Hypothalamus (tissue), 51 donors: ENCODE results near the gene CD151.

Experiments
- DNase-seq, 51 donors: peaks; one replicate each; lab custom pipeline; 2025; lab: John Stamatoyannopoulos, UW

CD151 gene

DNA sequence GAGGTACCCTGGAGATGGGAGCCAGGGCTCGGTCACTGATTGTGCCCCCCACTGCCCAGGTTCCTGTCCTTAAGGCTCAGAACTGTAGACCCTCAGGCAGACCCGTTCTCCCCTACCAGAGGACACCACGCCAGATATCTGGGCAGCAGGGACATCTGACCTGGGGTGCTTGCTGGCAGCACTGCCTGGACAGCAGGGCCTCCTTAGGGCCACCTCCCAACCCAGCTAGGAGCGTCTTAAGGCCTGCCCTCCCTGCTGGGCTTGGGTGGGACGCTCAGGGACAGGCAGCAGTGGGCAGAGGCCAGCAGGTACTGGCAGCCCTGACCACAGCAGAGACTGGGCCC, 6.5 kb downstream of the CD151 start:
- no peak for DNase-seq

DNA sequence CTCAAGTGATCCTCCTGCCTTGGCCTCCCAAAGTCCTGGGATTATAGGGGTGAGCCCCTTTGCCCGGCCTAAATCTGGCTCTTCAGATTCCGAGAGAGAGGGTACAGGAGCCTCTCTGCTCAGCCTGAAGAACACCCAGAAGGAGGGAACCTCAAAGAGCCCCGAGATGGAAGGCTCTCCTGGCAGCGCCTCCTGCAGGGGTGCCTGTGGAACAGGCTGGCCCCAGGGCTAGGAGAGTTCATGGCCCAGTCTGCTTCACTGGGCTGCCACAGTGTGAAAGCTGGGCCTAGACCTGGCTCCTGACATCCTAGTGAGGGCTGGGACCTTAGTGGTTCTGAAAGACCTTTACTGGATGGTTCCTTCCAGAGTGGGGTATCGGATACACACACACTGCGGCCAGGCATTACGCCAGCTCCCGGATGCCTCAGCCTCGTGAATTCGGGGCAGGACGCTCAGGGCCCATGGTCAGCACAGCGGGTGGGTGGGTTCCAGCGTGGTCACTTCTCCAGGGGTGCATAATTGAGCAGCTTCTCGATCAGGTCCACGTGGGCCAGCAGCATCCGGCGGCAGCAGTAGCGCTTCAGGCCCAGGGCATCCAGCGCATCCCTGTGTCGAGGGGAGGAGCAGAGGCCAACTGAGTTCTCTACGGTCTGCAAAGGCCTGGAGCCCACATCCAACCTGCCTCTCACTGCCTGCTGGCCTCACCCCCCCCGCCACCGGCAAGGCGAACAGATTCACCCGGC, 7.3 kb downstream of the CD151 start:
- DNase-seq: no peak

DNA sequence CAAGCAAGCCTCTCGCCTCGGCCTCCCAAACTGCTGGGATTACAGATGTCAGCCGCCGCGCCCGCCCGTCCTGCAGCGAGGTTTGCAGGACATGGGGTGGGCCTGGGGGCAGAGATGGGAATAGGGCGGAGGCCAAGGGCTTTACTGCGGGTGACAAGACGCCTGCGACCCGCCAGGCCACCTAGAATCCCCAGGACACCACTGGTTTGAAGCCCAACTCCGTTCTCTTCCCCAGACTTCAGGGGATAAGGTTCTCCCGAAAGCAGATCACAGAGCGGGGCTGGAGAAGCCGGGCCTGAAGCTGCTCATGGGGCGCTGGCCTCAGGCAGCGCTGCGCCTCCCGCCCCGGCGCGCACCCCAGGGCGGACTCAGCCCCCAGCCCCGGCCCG, 9.2 kb downstream of the CD151 start:
- no peak for DNase-seq

DNA sequence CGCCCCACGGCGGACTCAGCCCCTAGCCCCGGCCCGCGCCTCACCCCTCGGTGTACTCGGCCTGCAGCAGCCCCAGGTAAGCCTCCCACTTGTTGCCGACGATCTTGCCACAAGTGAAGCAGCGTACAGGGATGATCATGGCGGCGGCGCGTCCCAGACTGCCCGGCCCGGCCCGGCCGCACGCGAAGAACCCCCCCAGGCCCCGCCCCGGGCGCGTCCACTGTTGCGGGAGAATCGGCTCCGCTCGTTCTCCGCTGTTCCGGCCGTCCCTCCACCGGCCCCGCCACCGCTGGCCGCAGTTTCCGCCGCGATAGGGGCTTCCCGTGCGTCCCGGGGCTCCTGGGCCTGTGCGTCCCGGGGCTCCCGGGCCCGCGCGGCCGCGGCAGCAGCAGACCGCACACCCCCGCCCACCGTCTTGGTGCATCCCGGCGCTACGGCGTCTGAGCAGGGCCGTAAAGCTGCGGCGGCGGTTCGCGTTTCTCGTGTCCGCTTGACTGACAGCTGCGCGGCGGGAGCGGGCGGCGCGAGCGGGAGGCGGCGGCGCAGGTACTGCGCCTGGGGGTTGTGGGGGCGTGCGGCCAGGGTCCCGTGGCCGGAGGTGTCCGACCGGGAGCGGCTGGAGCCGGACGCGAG, 9.7 kb downstream of the CD151 start, which contains the start of the genes POLR2L and TSPAN4:
TSS of gene POLR2L (minus strand) at position 160 of the 633 bp plus-strand sequence. CDS start at position 139, 21 bp downstream.
TSS of gene TSPAN4 (plus strand) at position 483 of the 633 bp plus-strand sequence. CDS start 7,453 bp downstream, outside the sequence.
- peak; percentile 45 to 97 (median 82) for DNase-seq

DNA sequence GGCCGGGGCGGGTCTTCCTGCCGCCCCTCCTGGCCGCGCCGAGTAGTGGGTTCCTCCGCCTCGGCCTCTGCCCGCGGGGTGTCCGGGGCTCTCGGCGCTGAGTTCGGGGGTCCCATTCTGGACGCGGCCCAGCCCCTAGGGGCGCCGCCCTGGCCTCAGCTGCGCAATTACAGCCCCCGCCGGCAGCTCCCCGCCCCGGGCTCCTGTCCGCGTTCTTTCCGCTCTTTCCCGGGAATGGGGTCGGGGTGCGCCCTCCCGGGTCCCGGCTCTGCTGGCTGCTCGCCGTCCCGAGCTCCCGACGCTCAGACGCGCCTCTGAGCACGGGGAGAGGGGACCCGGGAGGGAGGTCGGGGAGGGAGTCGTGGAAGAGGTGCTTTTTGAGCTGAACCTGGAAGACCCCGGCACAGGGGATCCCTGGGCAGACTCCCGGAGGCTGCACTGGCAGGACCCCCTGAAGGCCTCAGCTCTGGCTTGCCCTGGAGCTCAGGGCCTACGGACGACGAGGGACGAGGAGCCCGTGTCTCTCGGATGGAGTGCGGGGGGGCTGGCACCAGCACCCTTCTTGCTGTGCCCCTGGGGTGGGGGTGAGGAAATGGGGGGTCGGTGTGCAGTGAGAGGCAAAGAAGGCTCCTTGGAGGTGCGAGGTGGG, 10.5 kb downstream of the CD151 start:
- DNase-seq: no peak

DNA sequence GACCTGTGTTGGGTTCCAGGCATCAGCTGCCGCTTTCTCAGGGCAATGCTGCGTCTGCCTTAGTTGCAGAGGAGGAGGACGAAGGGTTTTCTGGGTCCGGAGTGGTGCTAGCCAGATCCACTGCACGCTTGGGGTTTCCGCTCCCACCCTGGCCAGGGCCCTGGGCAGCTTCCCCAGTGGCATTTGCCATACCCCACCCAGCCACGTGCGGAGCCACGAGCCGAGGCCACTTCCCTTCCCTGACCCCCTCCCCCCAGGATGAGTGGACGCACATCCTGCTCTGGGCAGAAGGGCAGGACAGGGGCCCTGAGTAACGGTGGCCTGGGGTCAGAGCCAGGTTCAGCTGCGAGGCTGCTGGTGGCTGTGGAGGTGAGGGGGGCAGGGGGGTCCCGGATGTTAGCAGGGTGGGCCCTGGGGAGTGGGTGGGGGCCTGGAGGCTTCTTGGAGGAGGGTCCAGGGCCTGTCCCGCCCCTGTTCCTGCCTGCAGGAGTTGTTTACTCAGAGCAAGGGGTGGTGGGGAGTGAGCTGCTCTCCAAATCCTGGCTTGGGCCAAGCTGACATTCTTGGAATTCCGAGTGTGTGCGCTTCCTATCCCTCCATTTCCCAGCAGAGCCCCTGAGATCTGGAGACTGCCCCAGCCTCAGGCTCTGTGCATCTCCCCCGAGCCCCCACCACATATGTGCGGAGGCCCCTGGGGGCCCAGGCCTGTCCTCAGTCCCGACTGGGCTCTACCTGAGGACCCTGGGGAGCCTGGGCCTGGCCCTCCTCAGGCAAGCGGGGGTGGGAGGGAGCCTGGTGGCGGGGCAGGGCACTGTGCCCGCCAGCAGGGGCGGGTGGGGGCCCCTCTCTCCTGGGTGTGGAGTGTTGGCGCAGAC, 11.3 kb downstream of the CD151 start:
- DNase-seq: peak in 10 of 51 donors; percentile 16 to 61 (median 37)

DNA sequence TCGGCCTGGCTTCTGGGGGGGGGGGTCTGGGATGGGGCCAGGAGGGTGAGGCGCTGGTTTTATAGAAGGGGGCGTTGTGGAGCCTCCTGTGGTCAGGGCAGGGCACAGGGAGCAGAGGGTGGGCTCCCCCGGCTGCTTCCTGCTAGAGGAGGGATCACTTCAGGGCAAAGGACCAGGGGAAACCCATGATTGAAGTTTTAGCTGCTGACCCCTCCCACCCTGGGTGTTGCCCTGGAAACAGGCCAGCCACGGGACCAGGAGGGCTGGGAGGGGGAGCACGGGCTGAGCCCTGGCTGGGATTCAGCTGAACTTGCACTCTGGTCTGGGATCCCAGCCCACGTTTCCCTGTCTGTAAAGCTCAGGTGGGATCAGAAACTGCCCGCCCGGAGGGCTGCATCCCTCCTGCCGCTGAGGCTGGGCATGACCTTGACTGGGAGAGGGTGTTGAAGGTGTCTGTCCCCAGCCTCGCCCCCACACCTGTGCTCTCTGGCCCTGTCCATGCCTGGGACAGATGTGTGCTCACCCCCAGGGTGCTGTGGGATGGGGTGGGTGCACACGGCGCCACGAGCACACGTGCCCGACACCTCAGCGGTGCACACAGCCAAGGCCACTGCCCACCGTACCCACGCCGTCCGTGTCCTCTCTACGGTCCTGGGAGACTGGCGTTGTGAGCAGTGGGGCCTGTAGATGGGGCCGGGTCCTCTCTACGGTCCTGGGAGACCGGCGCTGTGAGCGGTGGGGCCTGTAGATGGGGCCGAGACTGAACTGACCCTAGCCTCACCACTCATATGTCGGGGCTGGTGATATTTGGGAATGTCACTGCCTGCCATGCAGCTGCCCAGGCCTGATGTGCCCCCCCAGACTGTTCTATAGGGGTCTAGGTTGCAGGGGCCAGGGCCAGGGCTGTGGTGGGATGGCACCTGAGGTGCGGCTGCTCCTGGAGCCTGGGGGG, 12.2 kb downstream of the CD151 start:
- peak in 17 of 51 donors; percentile 13 to 58 (median 28) for DNase-seq

DNA sequence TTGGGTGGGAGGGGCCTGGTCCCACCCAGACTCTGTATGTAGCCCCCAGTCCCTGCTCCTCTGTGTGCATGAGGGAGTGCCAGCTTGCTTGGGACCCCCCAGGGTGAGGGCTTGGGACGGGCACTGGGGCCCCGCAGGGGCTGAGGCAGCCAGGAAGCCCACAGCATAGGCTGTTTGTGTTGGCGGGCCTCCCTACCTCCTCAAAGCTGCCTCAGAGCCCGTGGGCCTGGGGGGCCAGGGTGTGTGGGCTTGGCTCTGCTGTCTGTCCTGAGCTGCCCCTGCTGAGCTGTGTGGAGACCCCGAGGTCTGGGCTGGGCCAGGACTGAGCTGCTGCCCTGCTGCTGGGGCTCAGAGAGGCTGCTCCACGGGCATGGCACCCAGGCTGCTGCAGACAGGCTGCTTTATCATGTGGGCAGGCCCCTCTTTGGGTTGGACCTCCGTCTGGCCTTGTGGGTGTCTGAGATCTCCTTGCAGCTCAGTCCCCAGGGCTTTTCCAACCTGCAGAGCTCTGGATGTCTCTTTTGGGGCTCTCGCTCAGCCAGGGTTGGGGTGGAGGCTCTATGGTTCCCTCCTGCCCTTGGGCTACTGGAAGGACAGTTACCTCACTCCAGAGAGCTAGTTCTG, 13.2 kb downstream of the CD151 start:
- no peak for DNase-seq

DNA sequence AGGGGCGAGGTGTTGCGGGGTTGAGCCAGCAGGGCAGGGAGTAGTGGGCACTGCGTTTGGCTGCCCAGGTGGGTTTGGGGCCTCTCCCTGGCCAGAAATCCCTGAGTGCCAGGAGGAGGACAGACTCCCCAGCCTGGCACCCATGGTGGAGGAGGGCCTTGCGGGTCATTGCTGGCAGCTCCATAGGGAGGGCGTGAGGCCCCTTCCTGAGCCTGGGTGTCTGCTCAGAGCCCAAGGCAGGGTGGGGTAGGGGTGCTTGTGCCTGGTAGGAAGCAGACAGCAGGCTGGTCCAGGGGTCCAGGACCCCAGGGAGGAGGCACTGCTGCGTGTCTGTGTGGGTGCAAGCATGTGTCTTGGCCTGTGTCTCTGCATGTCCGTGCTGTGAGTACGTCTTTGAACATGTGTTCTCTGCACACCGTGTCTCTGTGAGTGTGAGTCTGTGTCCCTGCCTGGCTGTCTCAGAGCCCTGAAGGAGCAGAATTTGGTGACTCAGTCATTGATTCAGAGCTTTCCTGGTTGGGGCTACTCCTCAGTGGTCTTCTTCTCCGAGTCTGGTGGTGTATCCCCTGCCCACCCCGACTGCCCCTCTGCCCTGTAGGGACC, 13.8 kb downstream of the CD151 start:
- no peak for DNase-seq

DNA sequence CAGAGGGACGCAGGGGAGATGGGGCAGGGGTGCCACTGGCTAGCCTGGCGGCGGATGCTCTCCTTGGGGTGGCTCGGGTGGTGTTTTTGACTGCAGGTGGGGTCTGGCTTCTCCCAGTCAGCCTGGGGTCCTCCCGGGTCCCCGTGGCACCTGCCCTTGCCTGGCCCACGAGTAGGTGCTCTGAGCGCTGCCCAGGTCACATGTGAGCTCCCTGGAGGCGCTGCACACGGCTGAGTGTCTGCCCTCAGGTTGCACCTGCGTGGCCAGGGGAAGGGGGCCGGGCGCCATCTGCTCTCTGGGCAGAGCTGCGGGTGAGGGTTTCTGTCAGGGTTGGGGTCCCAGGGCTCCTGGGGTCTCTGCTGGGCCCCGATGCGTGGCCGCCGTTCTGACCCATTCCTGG, 15.1 kb downstream of the CD151 start:
- no peak for DNase-seq

DNA sequence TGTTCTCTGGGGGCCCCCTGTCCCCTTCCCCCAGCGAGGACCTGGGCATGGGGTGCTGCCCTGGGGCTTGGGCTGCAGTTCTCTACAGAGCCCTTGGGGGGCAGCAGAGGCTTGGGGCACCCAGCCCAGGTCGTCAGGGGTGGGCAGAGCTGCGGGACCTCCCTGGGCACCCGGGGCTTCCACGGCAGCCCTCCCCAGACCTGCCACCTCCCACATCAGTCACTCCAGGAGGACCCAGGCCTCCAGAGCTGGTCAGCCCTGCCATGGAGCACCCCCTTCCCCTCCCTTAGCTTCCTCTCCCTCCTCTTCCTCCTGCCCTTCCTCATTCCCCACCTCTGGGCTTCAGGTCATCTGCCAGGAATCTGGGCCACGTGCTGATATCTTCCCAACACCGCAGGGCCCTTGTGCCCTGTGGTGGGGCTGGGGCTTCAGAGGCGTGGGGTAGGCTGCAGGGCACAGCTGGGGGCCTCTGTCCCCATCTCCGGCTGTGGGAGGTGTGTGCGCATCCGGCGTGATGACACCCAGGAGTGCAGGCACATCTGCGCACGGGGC, 15.7 kb downstream of the CD151 start:
- peak in 14 of 51 donors; percentile 9 to 55 (median 20) for DNase-seq

DNA sequence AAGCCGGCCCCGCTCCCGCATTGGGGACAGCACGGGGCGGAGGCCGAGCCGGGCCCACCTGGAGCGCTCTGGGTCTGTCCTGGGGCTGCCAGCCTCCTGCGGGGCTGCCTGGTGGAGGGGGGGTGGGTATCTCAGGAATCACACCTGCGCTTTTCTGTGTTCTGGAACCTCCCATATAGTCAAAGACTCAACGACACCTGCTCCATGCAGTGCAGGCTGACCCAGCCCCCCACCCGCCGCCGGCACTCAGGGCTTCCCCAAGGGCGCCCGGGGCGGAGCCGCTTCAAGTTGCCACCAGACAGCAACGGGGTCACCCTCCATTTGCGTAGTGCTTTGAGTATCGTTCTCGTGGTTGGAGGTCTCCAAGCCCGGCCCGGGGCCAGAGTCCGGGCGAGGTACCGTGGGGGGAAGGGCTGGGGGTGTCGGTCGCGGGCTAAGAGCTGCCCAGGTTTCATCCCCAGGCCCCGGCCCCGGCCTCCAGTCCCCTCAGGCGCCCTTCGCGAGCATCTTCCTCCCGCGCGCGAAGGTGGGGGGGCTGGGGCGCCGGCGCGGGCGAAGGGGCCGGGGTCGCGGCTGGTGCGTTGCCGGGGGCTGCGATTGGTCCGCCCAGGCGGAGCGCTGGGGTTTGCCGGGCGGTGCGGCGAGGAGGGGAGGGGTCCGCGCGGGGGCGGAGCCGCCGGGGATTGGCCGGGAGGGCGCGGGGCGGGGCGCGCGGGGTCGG, 16.5 kb downstream of the CD151 start:
- peak in 12 of 51 donors; percentile 11 to 55 (median 33) for DNase-seq

DNA sequence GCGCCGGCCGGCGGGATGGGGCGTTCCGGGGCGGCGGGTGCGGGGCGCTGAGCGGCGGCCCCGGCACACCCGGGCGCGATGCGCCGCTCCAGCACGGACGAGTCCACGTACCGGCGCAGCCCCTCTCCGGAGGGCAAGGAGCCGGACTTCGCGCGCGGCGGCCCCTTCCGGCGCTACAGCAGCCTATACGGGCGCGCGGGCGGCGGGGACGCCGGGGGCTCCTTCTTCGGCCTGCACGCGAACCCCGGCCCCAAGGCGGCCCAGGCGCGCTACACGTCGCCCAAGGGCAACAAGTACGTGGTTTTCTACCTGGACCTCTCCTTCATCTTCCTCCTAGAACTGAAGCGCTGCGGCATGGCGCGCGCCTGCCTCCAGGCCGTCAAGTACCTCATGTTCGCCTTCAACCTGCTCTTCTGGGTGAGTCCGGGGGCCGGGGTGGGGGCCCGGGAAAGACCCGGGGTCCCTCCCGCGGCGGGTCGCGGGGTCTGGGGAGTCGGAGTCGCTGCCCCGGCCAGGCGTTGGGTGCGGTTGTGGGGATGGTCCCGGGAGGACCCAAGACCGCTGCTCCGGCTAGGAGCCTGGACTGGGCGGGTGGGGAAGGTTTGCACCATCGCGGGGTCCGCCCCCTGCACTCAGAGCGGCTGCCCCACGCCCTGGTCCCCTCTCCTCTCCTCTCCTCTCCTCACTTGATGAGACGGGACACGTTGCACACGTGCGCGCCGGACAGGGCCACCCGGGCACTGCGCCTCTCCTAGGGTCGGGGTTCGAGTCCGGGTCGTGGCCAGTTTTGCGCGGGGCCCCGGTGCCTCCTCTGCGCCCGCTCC, 17.4 kb downstream of the CD151 start:
- no peak for DNase-seq

DNA sequence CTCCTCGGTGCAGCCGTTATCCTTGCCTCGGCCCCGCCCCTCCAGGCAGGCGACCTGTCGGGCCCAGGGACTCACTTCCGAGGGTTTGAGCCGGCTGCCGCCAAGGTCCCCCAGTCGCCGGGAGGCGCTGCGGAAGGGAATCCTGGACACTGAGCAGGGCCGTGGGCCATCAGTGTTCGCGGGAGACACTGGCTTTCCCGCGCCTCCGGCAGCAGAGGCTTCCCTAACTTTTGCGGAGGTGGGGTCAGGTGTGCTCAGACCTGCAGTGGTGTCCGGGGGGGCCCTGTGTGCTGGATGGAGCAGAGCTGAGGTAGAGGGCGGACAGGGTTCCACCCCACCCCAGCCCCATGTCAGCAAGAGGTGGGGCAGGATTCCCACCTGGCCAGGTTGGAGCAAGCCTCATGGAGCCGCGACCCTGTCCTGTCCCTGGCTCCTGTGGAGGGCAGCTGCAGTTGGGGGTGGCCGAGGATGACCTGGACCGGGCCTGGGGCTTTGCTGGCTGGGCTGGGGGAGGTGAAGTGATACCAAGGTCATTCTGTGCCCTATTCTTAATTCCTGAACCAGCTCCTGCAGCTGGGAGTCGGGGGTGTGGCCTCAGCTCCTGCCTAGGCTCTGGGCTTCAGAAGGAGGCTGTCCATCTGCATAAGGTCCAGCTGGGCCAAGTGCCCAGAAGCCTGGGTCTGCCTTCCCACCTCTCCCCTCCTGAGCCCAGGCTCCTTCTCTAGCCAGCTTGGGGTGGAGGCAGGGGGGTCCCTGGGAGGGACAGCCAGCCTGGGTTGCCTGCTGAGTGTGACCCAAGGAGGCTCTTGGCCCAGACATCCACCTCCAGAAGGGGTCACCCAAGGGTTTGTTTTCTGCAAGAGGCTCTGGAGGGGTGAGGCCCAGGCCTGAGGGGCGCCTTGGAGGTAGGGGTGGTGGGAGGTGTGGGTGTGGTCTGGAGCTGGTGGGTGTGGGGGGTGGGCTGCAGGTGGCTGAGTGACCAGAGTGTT, 18.3 kb downstream of the CD151 start:
- DNase-seq: no peak

DNA sequence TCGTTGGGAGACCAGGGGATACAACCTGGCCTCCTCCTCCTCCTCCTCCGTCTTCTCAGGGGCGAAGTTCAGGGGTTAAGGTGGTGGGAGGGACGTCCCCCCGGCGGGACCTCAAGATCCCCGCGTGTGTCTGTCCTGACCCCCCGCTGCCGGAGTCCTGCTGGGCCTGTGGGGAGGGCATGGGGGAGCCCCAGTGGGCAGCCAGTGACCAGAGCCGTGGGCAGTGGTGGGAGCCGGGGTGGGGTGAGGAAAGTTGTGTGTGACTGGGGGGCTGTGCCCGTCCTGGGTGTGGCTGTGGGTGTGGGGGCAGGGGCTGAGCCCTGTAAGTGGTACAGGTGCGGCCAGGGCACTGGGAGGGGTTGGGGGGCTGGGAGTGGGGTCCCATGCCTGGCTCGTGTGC, 20.0 kb downstream of the CD151 start:
- DNase-seq: no peak
